ENCODE results near the gene SLC6A7.

SLC6A7 gene

DNA sequence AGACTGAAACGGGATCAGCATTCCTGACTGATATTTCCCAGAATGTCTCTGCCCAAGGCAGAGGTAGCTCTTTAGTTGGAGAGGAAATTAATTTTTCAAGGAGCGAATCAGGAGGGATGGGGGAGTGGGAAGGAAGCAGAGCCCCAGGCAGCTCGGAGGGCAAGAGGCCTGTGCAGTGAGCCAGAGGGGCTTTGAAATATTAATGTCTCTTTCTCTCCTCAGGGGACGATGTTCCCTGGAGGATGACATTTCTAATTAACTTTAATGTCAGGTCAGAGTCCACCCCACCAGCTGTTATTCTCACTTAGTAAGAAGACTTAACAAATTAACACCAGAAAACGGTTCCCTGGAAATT lies 45.6 kb downstream of the SLC6A7 start:
- no peak for DNase-seq (ENCODE audit: low read depth)
- TF ChIP-seq CTCF (conservative IDR thresholded peaks at IDR 0.05; ENCODE audit: low read length), result no peak
- H3K4me3 ChIP-seq (ENCODE audit: low read length), result no peak overlapping the region

DNA sequence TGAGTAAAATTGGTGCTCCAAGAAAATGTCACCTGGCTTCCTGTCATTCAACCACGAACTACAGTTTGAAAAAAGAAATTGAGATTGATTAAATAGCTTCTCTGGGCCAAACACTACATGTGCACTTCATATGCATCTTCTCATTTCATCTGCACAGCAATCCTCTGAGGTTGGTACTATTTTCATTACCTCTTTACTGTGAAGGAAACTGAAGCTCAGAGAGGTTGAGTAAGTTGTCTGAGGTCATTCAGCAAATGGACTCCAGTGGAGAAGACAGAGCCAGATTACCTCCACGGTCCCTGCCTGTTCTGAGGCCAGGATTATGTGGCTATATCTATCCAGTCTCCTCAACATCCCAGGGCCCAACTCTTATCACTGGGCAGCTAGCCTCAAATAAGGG lies 46.5 kb downstream of the SLC6A7 start:
- no peak for DNase-seq (ENCODE audit: low read depth)
- no peak overlapping the region for H3K4me3 ChIP-seq (ENCODE audit: low read length)
- TF ChIP-seq CTCF (conservative IDR thresholded peaks at IDR 0.05; ENCODE audit: low read length), result no peak

DNA sequence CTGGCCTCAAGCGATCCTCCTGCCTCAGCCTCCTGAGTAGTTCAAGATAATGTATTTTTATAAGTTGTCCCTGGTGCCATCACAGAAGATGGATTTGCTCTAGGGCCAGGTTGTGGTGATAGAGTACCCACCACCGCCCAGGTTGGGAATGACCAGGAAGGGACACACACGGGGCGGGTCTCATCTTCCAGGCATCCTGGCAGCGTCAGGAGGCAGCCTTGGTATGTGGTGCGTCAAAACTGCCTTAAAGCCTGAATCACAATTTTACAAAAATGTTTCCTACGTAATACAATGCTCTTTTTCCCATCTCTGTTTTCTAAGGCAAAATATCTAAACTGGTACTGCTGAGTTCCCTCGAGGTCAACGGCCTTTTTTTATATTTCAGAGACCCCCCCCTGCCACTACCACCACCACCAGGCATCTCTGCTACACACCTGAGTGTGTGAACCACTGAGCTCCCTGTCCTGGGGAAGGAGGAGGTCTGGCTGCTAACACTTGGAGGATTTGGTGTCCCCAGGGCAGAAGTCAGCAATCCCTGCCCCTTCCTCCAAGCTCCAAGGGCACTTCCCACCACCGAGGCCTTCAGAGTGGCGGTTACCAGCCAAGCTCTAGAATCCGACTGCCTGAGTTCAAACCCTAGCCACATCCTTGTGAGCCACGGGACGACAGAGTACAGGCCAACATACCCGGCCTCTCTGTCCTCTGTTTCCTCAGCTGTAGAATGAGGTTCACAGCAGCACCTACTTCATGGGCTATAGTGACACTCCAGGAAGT lies 47.3 kb downstream of the SLC6A7 start:
- TF ChIP-seq CTCF (conservative IDR thresholded peaks at IDR 0.05; ENCODE audit: low read length), result no peak
- no peak overlapping the region for H3K4me3 ChIP-seq (ENCODE audit: low read length)
- no peak for DNase-seq (ENCODE audit: low read depth)

DNA sequence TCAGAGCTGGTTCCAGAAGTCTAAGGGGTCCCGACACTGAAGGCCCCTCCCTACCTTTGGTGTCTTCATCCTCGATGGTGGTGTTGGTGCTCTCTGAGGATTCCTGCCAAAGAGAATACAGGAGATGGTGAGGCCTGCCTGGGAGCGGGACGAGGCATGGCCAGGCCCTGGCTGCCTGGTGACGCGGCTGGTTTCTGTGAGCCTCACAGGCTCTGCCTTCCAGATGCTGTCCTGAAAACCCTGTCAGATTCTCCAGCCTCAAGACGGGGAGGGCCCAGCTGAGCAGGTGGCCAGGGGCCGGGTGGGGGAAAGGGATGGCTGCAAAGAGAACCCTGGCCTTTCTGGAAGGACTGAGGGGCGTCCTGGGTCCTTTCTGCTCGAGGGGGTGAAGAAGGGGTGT lies 48.8 kb downstream of the SLC6A7 start:
- no peak overlapping the region for H3K4me3 ChIP-seq (ENCODE audit: low read length)
- no peak for DNase-seq (ENCODE audit: low read depth)
- TF ChIP-seq CTCF (conservative IDR thresholded peaks at IDR 0.05; ENCODE audit: low read length), result no peak

- TF ChIP-seq CTCF (conservative IDR thresholded peaks at IDR 0.05; ENCODE audit: low read length), result no peak
- no peak overlapping the region for H3K4me3 ChIP-seq (ENCODE audit: low read length)
- no peak for DNase-seq (ENCODE audit: low read depth)
These were observed 49.4 kb downstream of the SLC6A7 start for GRCh38 chr5:150239099-150239793.

- no peak for TF ChIP-seq CTCF (conservative IDR thresholded peaks at IDR 0.05; ENCODE audit: low read length)
- no peak for DNase-seq (ENCODE audit: low read depth)
- no peak overlapping the region for H3K4me3 ChIP-seq (ENCODE audit: low read length)
These were observed 49.9 kb downstream of the SLC6A7 start for GRCh38 chr5:150239794-150240122.
